IPS-NIHi7 (cell line): ENCODE results near the gene HOXD4.

Experiments used
- DNase-seq: peaks from one replicate; pipeline ENCODE4 v3.0.0; 2012; ENCODE audit warnings: mixed read lengths; ENCODE audit errors: extremely low spot score

Gene HOXD4

DNA sequence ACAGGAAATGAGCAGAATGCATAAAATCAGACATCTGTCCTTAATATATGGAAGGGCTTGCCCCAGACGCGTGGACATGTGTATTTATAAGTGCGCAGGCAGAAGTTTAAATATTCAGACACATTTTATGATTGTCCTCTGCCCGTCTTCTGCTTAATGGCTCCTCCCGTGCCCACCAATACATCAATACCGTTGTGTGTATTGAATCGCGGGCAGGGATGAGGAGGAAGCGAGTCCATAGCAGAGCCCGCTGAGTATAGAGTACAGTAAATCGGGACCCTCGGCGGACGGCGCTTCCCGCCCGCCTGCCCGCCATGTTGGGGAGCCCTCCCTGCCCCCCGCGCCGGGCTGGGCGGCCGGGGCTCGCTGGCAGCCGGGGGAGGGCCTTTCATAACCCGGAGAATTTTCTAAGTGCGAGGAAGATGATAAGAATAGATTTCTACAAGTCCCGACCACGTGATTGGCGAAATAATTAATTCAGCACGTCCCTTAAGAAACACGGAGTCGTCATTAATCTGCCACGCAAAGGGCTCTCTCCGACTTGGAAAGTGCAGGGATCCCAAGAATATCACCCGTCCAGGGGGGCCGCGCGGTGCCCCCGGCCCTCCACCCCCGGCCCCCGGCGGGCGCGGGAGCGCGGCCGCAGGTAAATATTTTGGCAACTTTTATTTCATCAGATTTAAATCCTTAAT is 5.6 kb downstream of the HOXD4 start, which contains the start of gene HOXD3:
TSS of gene HOXD3 (plus strand) at position 501 of the 692 bp plus-strand sequence. CDS start 11,808 bp downstream, outside the sequence.
- DNase-seq: no peak

DNA sequence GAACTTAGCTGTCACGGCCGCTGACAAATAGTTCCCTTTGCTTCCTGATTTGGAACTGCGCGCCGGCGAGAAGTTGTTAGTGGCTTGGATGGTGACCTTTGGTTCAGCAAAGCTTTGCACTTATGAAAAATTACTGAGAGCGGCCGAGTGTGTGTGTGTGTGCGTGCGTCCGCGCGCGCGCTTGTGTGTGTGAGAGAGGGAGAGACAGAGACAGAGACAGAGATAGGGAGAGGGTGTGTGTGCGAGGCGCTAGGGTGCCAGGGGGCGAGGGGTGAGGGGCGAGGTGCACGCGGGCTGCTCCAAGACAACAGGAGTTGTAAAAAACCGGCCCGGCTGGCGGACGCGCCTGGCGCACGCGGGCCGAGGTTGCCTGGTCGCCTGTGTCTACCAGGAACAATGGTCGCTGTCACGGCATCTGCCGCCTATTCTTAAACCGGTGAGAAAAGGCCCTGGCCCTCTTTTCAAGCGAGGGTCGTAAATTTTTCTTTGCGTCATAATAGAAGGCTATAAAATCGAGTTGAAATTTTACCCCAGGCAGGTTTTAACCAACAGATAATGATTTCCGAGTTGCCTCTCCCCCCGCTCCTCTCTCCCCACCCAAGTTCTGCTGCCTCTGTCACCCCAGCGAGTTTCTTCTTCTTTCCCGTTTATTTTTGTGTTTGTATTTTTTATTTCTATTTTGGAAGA is 6.3 kb downstream of the HOXD4 start:
- DNase-seq: no peak

DNA sequence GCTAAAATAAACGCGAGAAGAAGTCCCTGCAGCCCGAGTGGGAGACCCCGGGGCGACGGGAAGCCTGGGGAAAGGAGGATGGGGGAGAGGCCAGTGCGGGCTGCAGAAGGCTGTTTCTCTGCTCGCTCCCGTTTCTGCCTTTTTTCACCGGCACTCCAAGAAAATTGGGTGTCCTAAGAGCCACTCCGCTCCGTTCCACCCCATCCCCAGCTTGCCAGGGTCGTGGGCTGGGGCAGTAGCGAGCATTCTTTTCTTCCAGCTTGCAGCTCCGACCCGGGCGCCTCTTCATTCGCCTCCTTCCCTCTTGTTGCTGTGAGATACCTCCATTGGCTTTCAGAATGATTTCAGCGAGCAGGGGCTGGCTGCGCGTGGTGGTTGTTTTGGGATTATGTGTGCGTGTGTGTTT is 6.8 kb downstream of the HOXD4 start:
- DNase-seq: no peak

DNA sequence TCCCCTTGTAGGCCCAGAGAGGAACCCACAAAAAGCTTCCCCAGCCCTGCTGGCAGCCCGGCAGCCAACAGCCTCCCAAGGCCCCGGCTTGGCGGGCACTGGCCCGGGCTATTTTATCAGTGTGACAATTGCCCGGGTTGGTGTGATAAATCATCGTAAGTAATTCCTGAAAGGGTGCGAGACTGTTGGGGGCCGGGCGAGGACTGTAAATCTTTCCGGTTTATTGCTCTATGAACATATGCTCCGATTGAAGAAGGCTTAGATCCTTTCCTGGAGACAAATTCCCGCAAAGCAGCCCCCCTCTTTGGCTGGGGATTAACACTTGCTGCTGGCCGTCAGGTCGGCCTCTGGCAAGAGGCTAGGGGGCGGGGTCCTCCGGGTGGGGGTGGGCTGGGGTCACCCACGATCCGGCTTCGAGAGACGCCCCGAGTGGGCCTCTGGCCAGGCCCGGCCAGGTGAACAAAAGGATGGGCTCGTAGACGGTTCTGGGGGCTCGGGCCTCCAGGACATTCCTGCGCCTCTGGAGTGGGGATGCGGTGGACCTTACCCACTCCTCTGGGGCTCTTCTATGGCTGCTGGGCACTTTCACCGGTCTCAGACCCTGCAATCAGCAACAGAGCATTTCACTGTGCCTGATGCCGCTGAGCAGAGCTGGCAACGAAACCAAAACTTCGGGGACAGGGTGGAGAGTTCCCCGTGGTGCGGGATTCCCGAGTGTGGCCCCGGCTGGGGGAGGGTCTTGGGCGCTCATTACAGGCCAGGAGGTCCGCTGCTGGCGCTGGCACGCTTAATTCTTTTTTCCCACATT is 7.7 kb downstream of the HOXD4 start:
- DNase-seq: no peak

DNA sequence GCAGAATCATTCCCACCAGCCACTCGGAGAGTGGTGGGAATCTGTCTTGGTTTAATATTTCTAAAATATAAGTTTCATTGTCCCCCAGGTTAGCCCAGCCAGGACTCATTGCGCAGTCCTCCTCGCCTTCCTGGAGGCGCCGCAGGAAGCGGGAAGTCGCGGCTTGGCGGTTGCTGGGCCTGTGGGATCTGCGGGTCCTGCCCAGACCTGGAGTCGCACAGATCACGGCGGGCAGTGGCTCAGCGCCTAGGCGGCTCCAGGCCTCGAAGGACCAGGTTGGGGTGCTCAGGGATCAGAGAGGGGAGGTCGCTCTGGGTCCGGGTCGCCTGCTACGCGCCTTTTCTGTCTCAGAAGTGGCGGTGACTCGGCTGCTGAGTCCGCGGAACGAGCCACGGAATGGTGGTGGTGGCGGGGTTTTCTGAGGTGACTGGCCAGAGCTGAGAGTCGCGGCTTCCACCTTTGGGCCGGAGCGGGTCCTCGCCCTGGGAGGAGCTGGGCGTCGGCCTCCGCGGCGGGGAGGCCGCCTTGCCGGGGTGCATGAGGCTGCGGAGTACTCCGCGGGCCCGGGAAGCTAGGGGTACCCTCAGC is 8.4 kb downstream of the HOXD4 start:
- no peak for DNase-seq

DNA sequence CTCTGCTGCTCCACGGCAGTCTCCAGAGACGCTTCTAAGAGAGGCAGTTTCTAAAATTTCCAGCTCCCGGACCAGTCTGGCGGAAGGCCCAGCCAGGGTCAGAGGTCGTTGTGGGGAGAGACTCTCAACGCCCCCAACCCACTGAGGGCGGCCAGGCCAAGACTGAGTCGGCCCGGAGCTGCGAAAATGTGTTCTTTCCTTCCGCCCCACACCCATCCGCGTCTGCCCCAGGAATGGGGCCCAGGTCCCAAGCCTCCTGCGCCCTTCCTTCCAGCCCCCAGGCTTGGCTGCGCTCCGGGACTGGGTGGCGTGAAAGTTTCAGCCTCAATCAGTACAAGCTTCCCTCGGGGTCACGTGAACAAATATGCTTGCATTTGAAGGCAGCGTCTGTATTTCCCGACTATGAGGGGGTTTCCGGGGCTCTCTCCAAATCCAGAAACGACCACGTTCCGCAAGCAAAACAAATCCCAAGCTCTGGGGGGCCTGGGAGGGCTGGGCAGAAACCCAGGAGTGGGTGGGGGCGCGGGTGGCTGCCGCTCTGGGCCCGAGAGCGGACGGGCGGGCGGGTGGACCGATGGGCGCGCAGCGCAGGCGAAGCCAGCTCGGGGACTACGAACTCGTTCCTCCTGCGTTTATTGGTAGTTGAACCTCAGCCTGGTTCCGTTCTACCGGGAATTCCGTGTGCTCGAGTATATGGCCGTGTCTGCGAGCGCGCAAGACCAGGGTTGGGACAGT is 9.1 kb downstream of the HOXD4 start:
- no peak for DNase-seq

DNA sequence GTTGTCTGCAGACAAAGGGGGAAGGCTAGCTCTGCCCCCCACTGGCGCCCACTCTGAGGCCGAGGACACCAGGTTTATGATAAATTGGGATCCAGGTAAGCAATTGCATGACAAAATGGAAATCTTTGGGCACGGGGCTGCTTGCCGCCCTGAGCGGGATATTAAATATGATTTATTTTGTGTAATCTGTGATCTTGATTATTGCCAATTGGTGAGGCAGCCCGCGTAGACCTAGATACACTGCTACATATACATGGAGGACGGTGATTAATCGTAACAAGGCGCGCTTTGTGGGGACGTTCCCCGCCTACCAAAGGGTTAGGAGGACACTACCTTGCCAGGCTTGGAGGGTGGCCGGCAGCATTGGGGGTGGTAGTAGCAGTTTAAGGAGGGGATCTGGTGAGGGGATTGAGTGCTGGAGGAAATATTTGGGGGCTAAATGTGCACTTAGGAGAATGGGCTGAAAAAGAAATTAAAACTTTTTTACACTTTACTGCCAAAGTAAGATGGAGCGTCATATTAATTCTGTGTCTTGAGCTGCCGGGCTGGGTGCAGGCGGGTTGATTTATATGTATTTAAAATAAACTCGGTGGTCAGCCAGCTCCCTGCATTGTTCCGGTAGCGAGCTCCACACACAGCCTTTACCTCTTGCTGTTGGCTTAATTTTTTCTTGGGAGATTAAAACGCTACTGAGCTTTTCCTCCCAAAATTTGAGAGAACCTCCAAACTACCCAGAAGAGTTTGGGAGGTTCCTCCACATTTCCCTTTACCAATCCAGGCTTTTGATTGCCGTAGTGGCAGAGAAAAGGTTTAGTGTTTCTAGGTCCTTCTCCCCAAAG is 9.9 kb downstream of the HOXD4 start:
- no peak for DNase-seq

DNA sequence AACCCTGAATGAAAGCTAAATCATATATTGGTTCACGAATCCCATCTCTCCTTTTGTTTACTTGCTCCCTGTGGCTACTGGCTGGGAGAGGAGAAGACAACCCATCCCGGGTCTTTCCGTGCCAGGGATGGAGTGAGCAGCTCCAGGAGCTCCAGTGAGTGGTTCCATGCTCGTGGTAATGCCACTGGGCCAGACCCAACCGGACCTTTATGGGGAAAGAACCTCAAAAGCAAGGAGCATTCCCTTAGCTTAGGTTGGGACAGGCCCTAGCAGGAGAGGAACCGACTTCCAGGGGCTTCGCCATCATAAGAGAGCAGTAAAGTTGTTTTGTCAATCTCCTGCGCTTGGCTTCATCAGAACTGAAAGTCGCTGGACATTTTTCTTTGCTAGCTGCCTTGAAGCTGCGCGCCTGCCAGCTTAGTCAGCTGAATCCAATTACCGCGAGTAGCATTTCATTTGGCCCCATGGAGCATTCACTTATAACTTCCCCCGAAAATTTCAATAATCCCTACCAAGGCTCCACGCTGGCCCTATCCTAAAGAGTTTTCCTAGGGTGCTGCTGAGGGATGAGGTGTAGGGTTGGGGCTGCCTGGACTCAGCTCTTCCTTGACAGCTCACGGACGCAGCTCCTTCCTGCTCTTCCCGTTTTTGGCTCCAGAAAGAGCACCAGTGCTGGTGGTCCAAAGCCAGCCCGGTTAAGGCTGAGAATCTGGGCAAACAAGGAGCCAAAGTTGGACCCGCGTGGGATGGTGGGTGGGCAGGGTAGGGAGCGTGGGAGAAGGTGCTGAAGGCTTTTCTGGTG is 10.7 kb downstream of the HOXD4 start:
- no peak for DNase-seq

DNA sequence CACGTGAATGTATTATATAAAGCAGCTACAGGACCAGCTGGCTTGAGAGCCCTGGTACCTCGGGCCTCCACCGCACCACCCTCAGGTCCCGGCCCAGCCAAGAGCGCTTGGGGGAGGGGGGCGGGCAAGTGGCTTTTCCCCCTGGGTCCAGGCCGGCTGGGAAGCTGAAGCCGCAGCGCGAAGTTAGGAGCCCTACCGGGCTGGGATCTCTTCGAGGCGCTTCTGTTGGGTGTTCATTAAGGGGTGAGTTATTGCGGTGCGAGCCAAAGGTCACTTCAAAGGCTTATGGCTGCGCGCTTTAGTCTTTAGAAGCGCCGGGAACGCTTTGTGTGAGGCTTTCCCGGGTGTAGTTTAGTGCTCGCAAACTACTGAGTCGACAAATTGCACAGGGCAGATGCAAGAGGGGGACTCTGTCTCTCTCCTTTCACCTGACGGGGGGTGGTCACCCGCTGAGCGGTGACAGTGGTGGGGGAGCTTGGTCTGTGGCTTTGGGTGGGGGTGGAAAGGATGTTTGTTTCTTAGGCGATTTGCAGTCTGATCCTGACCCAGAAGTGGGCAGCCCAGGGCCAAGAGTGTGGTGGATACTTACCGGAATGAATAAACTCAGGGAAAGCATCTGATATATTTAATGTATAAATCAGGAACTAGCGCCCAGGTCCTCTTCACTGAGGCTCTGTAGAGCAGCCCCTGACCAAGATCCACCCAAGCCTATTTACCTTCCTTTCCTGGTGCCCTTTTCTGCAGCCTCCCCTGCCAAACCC is 11.7 kb downstream of the HOXD4 start:
- no peak for DNase-seq

DNA sequence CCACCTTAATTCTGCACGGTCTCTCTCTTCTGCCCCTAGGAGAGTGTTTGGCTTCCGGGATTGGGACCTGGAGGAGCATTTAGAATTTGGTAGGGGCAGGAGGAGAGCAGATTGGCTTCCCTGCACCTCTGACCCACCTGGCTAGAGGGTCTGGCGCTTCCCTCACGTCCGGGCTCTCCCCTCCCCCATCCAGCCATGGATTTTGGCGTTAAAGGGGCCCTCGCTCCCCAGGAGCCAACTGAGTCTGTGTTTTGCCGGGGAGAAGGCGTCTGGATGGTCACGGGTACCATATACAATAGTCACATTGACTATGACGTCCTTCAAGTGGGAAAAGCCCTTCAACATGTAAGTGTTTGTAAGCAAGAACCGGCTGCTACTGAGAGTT is 12.3 kb downstream of the HOXD4 start:
- no peak for DNase-seq

DNA sequence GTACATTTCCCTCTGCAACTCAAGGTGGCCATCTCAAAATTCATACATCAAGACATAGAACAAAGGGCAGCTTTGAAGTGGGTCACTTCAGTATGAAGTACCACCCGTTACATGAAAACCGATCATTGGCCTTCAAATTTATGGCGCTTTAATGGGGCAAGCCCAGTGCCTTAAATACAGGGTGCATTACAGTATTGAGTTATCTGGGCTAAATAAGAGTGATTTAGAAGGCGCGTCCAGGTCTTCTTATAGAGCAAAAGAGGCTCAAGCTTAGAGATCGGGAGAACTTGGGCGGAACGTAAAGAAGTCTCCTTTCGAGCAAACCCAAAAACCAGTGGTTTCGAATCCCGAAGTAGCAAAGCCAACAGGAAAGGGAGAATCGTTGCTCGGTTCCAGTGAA is 12.9 kb downstream of the HOXD4 start:
- DNase-seq: no peak

DNA sequence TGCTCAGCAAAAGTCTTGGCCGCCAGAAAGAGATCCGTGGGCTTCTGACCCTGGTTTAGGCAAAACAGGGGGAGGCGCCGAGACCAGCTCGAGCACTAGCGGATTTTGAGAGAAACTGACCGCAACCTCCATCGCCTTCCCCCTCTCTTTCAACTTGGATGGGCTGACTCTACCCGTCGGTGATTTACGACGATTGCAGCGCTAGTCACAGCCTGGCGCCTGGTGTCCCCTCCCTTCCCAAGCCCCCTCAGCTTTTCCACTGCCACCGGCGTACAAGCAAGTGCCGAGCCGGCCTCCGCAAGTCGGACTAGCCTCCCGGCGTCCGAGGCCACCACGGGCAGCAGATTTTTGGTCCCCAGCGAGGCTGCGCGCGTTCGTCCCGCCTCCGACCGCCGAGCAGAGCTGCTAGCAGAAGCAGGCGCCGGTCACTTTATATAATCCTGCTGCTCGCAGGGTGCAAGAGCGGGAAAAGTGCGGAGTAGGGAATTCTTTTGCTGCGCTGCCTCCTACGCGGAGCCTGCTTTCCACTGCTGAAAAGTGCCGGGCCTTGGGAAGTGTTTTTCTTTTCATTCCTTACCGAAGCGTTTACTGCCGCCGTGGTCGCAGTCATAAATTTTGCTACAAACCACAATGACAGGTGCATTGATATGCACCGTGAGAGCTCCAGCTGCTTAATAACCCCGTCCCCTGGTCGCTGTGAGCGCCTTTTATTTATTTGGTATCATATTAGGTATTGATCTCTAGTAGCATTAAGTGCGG is 13.4 kb downstream of the HOXD4 start:
- no peak for DNase-seq

DNA sequence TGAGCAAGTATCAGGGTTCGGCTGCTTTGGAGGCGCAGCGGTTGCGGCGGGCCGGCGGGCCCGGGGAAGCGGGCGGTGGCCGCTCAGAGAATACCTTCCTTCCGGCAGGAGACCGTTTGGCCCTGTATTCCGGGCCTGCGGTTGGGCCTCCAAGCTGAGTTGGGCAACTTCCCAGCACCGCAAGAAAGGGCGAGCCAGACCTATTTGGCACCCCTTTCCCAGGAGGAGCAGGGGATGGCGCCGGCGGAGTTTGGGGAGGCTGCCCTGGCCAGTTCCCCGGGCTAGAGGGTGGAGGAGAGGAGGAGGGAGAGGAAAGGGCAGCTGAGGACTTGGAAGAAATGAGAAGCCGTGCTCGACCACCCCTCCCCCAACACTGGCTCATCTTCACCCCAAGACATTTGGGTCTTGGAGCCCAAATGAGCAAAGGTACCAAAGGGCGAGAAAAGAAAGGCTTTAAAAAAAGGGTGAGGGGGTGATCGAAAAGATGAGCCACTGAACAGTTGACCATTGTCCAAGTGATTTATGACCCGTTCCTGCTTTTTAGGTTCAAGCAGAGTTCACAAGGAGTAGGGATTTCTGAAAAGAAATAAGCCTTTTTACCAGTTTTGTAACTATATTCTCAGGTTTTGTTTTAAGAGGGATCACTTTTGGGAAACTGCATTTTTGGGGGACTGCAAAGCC is 14.2 kb downstream of the HOXD4 start:
- DNase-seq: no peak

DNA sequence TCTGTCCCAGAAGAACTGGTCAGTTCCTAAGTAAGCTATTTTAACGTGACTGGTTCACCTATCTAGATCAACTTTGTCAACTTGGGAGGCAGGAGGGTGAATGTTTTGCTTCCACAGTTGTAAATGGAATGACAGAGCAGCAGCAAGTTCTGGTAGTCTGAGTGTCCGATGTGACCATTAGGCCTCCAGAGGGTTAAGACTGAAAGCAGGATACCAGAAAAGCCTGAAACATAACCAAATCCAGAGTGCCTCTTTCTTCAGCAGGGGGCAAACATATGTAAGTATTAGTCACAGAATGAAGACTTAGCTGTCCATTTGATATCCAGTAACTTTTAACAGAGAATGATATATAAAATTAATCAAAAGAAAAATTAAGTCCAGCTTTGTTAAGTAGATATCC is 14.9 kb downstream of the HOXD4 start:
- no peak for DNase-seq

DNA sequence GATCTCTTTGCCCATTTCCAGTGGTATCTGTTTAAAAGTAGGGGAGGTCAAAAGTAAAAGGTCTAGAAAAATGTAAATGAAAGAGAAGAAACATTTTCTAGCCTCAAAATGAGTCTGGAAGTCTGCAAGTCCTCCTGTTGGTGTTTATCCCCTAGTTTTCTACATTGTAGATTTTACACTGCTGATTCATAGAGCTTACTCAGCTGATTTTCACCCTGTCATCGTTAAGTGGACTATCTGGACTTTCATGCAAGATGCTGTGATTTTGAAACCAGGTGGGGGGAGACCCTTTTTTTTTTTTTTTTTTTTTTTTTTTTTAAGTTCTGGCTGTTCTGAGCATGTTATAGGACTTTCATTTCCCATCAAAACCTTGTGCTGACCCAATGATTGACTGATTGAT is 16.0 kb downstream of the HOXD4 start:
- no peak for DNase-seq

DNA sequence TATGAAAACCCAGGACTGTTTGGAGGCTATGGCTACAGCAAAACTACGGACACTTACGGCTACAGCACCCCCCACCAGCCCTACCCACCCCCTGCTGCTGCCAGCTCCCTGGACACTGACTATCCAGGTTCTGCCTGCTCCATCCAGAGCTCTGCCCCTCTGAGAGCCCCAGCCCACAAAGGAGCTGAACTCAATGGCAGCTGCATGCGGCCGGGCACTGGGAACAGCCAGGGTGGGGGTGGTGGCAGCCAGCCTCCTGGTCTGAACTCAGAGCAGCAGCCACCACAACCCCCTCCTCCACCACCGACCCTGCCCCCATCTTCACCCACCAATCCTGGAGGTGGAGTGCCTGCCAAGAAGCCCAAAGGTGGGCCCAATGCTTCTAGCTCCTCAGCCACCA is 17.8 kb downstream of the HOXD4 start:
- DNase-seq: no peak

DNA sequence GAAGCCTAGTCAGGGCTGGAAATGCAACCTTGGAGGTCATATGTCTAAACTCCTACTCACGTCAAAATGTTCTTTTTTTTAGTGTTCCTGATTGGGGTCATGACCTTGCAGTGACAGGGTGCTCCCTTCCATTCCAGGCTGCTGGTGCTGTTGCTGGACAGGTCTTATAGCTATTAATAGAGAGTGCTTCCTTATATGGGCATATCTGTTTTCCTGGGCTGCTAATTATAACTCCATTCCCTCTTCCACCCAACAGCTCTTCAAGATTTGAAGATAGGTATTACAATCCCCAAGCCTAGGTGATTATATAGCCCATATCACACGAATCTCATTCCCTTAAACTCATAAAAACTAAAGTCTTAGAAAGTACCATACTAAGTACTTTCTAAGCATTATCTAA is 18.4 kb downstream of the HOXD4 start:
- no peak for DNase-seq
